ENCODE results near the gene S100A16. TPM values are rescaled to one million over a fixed set of nuclear protein-coding genes. Genes with fewer than 3 reads are reported as not detected.
"Not testable (repeated sequence)": the region's sequence is repeated elsewhere in the genome, so short reads cannot be mapped to it uniquely, and the experiment has no call there.

The S100A16 gene
- total and polyA plus RNA-seq, 12 donors: 26.2 to 128 (median 76.2) TPM

DNA sequence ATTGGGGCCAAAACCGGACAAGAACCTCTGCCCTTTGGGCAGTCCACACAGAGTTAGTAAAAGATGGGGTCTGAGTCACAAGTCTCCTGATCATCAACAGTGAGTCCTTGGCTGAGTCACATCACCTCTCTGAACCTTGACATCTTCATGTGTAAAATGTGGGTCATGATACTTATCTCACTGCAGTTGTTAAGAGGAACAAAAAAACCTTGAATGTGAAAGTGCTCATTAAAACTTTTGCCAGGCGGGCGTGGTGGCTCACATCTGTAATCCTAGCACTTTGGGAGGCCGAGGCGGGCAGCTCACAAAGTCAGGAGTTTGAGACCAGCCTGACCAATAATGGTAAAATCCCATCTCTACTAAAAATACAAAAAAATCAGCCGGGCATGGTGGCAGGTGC, 15.7 kb downstream of the S100A16 start:
- no peaks in the 10 kb centered on the region for H3K36me3 ChIP-seq (replicated peaks in 1 of 2)
- H3K4me1 ChIP-seq (replicated peaks in 1 of 2): peaks cover 3 to 5% of the 10 kb centered on the region in 2 donors
- no peak overlapping the region for H3K4me3 ChIP-seq
- H3K27ac ChIP-seq: peak overlapping the region in 4 of 5 donors; percentile 46 to 70 (median 62)
- no peaks in the 10 kb centered on the region for H3K9me3 ChIP-seq (replicated peaks in 1 of 3)
- 43 to 61% (median 56%) methylated on average over 6 of the region's 6 CpGs for WGBS, 4 donors
- intact Hi-C loops (cut with DNase I): no loop called here
- DNase-seq: peak in 6 of 7 donors; percentile 56 to 79 (median 67)
- H3K27me3 ChIP-seq: no peaks in the 10 kb centered on the region
- TF ChIP-seq, protein P1, sequence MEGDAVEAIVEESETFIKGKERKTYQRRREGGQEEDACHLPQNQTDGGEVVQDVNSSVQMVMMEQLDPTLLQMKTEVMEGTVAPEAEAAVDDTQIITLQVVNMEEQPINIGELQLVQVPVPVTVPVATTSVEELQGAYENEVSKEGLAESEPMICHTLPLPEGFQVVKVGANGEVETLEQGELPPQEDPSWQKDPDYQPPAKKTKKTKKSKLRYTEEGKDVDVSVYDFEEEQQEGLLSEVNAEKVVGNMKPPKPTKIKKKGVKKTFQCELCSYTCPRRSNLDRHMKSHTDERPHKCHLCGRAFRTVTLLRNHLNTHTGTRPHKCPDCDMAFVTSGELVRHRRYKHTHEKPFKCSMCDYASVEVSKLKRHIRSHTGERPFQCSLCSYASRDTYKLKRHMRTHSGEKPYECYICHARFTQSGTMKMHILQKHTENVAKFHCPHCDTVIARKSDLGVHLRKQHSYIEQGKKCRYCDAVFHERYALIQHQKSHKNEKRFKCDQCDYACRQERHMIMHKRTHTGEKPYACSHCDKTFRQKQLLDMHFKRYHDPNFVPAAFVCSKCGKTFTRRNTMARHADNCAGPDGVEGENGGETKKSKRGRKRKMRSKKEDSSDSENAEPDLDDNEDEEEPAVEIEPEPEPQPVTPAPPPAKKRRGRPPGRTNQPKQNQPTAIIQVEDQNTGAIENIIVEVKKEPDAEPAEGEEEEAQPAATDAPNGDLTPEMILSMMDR (IDR thresholded peaks at IDR 0.05): no peak
- no peak for TF ChIP-seq POLR2A (IDR thresholded peaks at IDR 0.05)

DNA sequence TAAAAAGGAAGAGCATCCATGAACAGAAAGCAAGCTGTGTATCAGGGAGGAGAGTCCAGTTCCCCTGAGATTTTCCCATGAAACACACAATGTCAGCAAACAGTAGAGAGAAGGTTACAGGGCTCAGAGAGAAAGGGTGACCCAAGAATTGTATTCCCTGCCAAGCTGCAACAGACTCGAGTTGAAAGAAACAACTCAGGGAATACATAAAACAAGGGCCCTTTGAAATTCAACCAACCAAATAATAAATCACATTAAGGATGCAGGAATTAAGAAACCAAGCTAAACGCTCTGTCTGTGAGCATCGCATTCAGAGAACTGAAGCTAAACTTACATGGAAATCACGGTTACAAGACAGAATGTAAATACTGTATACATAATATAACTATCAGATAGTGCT, 20.2 kb downstream of the S100A16 start:
- TF ChIP-seq POLR2A (IDR thresholded peaks at IDR 0.05): no peak
- 45 to 55% (median 50%) methylated on average over 4 of the region's 4 CpGs for WGBS, 4 donors
- peaks cover 12 to 15% of the 10 kb centered on the region in 2 donors for H3K4me1 ChIP-seq (replicated peaks in 1 of 2)
- H3K4me3 ChIP-seq: no peak overlapping the region
- peak overlapping the region in 1 of 5 donors; percentile 4 for H3K27ac ChIP-seq
- no peaks in the 10 kb centered on the region for H3K36me3 ChIP-seq (replicated peaks in 1 of 2)
- no peaks in the 10 kb centered on the region for H3K9me3 ChIP-seq (replicated peaks in 1 of 3)
- intact Hi-C loops (cut with DNase I): no loop called here
- H3K27me3 ChIP-seq: no peaks in the 10 kb centered on the region
- no peak for DNase-seq

DNA sequence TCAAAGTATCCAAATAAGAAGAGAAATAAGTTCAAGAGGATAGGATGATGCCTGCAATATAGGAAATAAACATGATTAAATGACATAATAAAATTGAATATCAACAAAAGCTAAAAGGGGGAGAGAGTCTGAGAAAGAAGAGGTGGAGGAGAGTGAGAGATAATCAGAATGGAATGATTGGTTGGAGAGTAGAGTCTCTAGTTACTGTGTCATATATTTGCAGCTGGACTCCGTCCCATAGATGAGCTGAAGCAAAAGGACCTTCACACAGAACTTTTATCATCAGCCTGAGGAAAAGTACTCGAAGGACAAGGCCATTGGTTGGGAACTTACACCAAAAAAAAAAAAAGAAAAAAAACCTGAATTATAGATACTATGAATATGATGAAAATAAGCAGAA, 24.5 kb downstream of the S100A16 start:
- Histone ChIP-seq H3K9me3 (replicated peaks in 1 of 3) (no peaks in the 10 kb centered on the region), H3K4me1 (replicated peaks in 1 of 2) (peaks cover 19 to 25% of the 10 kb centered on the region in 2 donors), H3K36me3 (replicated peaks in 1 of 2) (no peaks in the 10 kb centered on the region), H3K27ac (peak overlapping the region; percentile 69 to 81 (median 77)), H3K4me3 (peak overlapping the region in 1 of 4 donors; percentile 26), H3K27me3 (no peaks in the 10 kb centered on the region)
- peak in 4 of 7 donors; percentile 59 to 76 (median 72) for DNase-seq
- TF ChIP-seq, protein P1 (IDR thresholded peaks at IDR 0.05): no peak
- TF ChIP-seq POLR2A (IDR thresholded peaks at IDR 0.05): peak in 1 of 2 donors; percentile 56
- WGBS, 4 donors: 23 to 56% (median 47%) methylated on average over 2 of the region's 2 CpGs
- intact Hi-C loops (cut with DNase I): no loop called here

GRCh38 chr1:153588033-153588432, 24.9 kb downstream of the S100A16 start:
- H3K4me3 ChIP-seq: peak overlapping the region in 1 of 4 donors; percentile 26
- intact Hi-C loops (cut with DNase I); H3K27me3 ChIP-seq; H3K36me3 ChIP-seq (replicated peaks in 1 of 2); H3K9me3 ChIP-seq (replicated peaks in 1 of 3): not testable (repeated sequence)
- peak overlapping the region; percentile 69 to 81 (median 77) for H3K27ac ChIP-seq
- H3K4me1 ChIP-seq (replicated peaks in 1 of 2): peaks cover 19 to 25% of the 10 kb centered on the region in 2 donors
- WGBS, 4 donors: 50 to 55% (median 52%) methylated on average over 10 of the region's 10 CpGs
- DNase-seq: peak in 1 of 7 donors; percentile 50

- WGBS, 4 donors: 23 to 32% (median 27%) methylated on average over 5 of the region's 5 CpGs
- Histone ChIP-seq H3K4me3 (peak overlapping the region in 1 of 4 donors; percentile 26), H3K36me3 (replicated peaks in 1 of 2) (no peaks in the 10 kb centered on the region), H3K27ac (peak overlapping the region; percentile 69 to 81 (median 77)), H3K9me3 (replicated peaks in 1 of 3) (no peaks in the 10 kb centered on the region), H3K27me3 (no peaks in the 10 kb centered on the region), H3K4me1 (replicated peaks in 1 of 2) (peaks cover 19 to 22% of the 10 kb centered on the region in 2 donors)
- intact Hi-C loops (cut with DNase I): no loop called here
- DNase-seq: peak in 6 of 7 donors; percentile 66 to 83 (median 80)
- TF ChIP-seq, protein P1 (IDR thresholded peaks at IDR 0.05): no peak
- TF ChIP-seq POLR2A (IDR thresholded peaks at IDR 0.05): no peak
Measured at GRCh38 chr1:153587314-153587713, 25.6 kb downstream of the S100A16 start.
